Upper lobe of left lung (tissue), 4 donors: ENCODE results near the gene NIM1K.

ENCODE experiments used
- POLR2A ChIP-seq, 4 donors: fragments of 450-650 bp; IDR thresholded peaks; one replicate each; pipeline ENCODE4 v1.5.1; 2016 to 2017; ENCODE audit warnings: antibody characterized with exemption in 4 of 4, mild to moderate bottlenecking in 2 of 4
- POLR2AphosphoS5 ChIP-seq, 2 donors: sonication (generic); formaldehyde crosslinking; IDR thresholded peaks; one replicate each; pipeline ENCODE4 v1.5.1; 2017; ENCODE audit warnings: antibody characterized with exemption in 2 of 2
- TF ChIP-seq, protein P1 (sequence below), 6 experiments: fragments of 450-650 bp in 4 of 6; fragments of 200-600 bp in 2 of 6; sonication (generic) in 2 of 6; IDR thresholded peaks; one replicate each; pipeline ENCODE4 v1.5.1; 2016 to 2019; ENCODE audit warnings: antibody characterized with exemption in 6 of 6

DNA sequence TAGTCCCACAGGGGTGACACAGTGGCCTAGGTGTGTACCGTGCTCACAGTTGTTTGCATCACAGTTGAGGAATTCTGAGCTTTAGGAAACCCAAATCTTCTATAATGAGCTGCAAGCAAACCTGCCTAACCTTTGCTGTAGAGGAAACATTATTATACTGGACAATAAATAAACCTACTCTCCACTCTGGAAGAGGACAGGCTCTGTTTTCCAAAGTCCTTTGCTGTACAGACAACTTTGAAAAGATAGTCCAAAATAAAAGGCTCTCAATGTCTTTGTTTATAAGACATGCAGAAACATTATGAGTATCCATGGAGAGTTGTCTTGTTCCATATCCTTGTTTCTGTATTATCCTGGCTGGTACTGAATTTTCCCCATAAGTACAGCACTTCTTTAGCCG lies 42.0 kb upstream of the NIM1K start:
- TF ChIP-seq, protein P1, sequence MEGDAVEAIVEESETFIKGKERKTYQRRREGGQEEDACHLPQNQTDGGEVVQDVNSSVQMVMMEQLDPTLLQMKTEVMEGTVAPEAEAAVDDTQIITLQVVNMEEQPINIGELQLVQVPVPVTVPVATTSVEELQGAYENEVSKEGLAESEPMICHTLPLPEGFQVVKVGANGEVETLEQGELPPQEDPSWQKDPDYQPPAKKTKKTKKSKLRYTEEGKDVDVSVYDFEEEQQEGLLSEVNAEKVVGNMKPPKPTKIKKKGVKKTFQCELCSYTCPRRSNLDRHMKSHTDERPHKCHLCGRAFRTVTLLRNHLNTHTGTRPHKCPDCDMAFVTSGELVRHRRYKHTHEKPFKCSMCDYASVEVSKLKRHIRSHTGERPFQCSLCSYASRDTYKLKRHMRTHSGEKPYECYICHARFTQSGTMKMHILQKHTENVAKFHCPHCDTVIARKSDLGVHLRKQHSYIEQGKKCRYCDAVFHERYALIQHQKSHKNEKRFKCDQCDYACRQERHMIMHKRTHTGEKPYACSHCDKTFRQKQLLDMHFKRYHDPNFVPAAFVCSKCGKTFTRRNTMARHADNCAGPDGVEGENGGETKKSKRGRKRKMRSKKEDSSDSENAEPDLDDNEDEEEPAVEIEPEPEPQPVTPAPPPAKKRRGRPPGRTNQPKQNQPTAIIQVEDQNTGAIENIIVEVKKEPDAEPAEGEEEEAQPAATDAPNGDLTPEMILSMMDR (IDR thresholded peaks at IDR 0.05), result no peak
- TF ChIP-seq POLR2AphosphoS5 (IDR thresholded peaks at IDR 0.05) (no peak), POLR2A (IDR thresholded peaks at IDR 0.05) (no peak)
